Measurements from ENCODE around the gene FKBP15. TPM values are rescaled to one million over a fixed set of nuclear protein-coding genes. Genes with fewer than 3 reads are reported as not detected.

FKBP15 gene
- total and polyA plus RNA-seq, 4 experiments from 2014 or later: 1.9 to 34.9 (median 27.0) TPM

DNA sequence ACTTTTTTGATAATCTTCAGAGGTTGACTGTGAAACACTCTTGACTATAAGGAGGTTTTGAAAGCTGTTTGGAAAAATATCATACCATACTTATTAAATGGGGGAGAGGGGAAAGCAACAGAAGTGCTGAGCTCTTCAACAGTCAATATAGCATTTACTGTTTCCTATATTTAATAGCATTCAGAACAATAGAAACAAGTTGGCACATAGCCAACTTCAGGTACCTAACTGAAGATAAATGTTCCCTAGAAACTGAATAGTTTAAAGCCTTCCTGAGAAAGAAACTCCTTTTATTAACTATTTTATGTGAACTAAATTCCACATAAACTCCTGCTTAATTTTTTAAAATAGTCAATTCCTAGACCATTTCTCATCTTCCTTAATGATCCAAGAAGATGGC, 26.6 kb upstream of the FKBP15 start:
- no peaks in the 10 kb centered on the region for H3K27me3 Mint-ChIP-seq

DNA sequence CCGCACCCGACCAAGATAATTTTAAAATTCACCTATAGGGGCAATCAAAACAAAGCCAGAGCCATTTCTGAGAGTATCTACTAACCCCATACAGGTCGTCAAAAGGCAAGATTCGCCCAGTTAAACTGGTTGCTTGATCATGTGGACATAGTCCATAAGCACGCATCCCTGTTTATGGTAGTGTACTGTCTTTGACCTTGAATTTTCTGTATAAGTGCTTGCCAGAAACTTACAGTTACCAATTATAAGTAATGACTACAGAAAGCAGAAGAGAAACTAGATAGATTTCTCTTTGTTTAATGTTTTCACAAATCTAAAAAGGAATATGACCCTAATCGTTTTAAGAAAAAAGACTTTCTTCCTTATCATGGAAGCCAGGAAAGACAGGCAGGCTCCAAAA, 25.9 kb upstream of the FKBP15 start:
- Mint-ChIP-seq H3K36me3 (peaks cover 0 to 5% of the 10 kb centered on the region in 2 donors), H3K9me3 (peaks cover 0 to 6% (median under 1%) of the 10 kb centered on the region in 8 donors), H3K27ac (no peak overlapping the region), H3K4me1 (no peaks in the 10 kb centered on the region), H3K4me3 (no peak overlapping the region), H3K27me3 (no peaks in the 10 kb centered on the region)
- intact Hi-C loops (cut with micrococcal nuclease): no loop called here
- Histone ChIP-seq H3K4me3 (ENCODE audit: low read length in 2 of 2) (no peak overlapping the region), H3K36me3 (ENCODE audit: insufficient read depth, low read length) (no peaks in the 10 kb centered on the region), H3K4me1 (ENCODE audit: insufficient read depth, low read length) (no peaks in the 10 kb centered on the region), H3K9me3 (ENCODE audit: control insufficient read depth in 1 of 2, low read length in 2 of 2) (no peaks in the 10 kb centered on the region), H3K27ac (ENCODE audit: low read depth, low read length) (no peak overlapping the region), H3K27me3 (ENCODE audit: insufficient read depth, low read length) (no peaks in the 10 kb centered on the region)
- POLR2A ChIA-PET (ENCODE audit: partially characterized antibody): no interaction called here
- no peak for DNase-seq
- CTCF ChIA-PET (ENCODE audit: partially characterized antibody): interaction anchor here (0.6 kb wide), 1 partner anchor 129 kb away, joined by 4 read pairs; no protein-coding TSS in a partner anchor

More for the DNA sequence above, 26.6 kb upstream of the FKBP15 start:
- POLR2A ChIA-PET (ENCODE audit: partially characterized antibody): no interaction called here
- CTCF ChIA-PET (ENCODE audit: partially characterized antibody): interaction anchor here (0.6 kb wide), 1 partner anchor 128 kb away, joined by 4 read pairs; no protein-coding TSS in a partner anchor
- no peak overlapping the region for H3K4me3 Mint-ChIP-seq
- H3K27me3 ChIP-seq (ENCODE audit: insufficient read depth, low read length): no peaks in the 10 kb centered on the region
- H3K4me1 ChIP-seq (ENCODE audit: insufficient read depth, low read length): no peaks in the 10 kb centered on the region
- no peaks in the 10 kb centered on the region for H3K4me1 Mint-ChIP-seq
- peaks cover 0 to 6% (median under 1%) of the 10 kb centered on the region in 8 donors for H3K9me3 Mint-ChIP-seq
- H3K4me3 ChIP-seq (ENCODE audit: low read length in 2 of 2): no peak overlapping the region
- intact Hi-C loops (cut with micrococcal nuclease): no loop called here
- no peak overlapping the region for H3K27ac Mint-ChIP-seq
- H3K36me3 Mint-ChIP-seq: peaks cover 0 to 5% of the 10 kb centered on the region in 2 donors
- no peak overlapping the region for H3K27ac ChIP-seq (ENCODE audit: low read depth, low read length)
- no peaks in the 10 kb centered on the region for H3K36me3 ChIP-seq (ENCODE audit: insufficient read depth, low read length)
- no peaks in the 10 kb centered on the region for H3K9me3 ChIP-seq (ENCODE audit: control insufficient read depth in 1 of 2, low read length in 2 of 2)
- no peak for DNase-seq

DNA sequence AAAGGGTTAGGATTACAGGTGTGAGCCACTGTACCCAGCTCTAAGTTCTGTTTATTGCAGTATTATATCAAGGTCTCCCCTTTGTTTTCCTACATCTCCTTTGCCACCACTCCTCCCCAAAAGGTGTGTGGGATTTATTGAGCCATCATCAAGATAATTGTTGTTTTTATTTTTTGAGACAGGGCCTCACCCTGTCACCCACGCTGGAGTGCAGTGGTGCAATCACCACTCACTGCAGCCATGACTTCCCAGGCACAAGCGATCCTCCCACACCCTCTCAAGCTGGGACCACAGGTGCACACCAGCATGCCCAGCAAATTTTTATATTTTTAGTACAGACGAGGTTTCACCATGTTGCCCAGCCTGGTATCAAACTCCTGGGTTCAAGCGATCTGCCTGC, 24.8 kb upstream of the FKBP15 start:
- CTCF ChIA-PET (ENCODE audit: partially characterized antibody): no interaction called here
- H3K4me1 Mint-ChIP-seq: no peaks in the 10 kb centered on the region
- no peak for DNase-seq

GRCh38 chr9:113244556-113244955, 23.5 kb upstream of the FKBP15 start:
- intact Hi-C loops (cut with micrococcal nuclease): no loop called here
- Mint-ChIP-seq H3K27me3 (no peaks in the 10 kb centered on the region), H3K36me3 (peaks cover 0 to 5% of the 10 kb centered on the region in 2 donors), H3K27ac (peak overlapping the region in 1 of 7 donors; percentile 36), H3K9me3 (peaks cover 0 to 6% (median 0%) of the 10 kb centered on the region in 8 donors), H3K4me1 (no peaks in the 10 kb centered on the region), H3K4me3 (no peak overlapping the region)
- Histone ChIP-seq H3K4me1 (ENCODE audit: insufficient read depth, low read length) (no peaks in the 10 kb centered on the region), H3K27ac (ENCODE audit: low read depth, low read length) (no peak overlapping the region), H3K27me3 (ENCODE audit: insufficient read depth, low read length) (no peaks in the 10 kb centered on the region), H3K4me3 (ENCODE audit: low read length in 2 of 2) (no peak overlapping the region), H3K9me3 (ENCODE audit: control insufficient read depth in 1 of 2, low read length in 2 of 2) (no peaks in the 10 kb centered on the region), H3K36me3 (ENCODE audit: insufficient read depth, low read length) (no peaks in the 10 kb centered on the region)
- ChIA-PET CTCF (ENCODE audit: partially characterized antibody) (no interaction called here), POLR2A (ENCODE audit: partially characterized antibody) (no interaction called here)
- no peak for DNase-seq

More for the DNA sequence above, 24.8 kb upstream of the FKBP15 start:
- no peaks in the 10 kb centered on the region for H3K4me1 ChIP-seq (ENCODE audit: insufficient read depth, low read length)
- peak overlapping the region in 1 of 7 donors; percentile 68 for H3K27ac Mint-ChIP-seq
- H3K9me3 Mint-ChIP-seq: peaks cover 0 to 6% (median under 1%) of the 10 kb centered on the region in 8 donors
- no peaks in the 10 kb centered on the region for H3K27me3 ChIP-seq (ENCODE audit: insufficient read depth, low read length)
- no peak overlapping the region for H3K27ac ChIP-seq (ENCODE audit: low read depth, low read length)
- H3K36me3 Mint-ChIP-seq: peaks cover 0 to 5% of the 10 kb centered on the region in 2 donors
- no peaks in the 10 kb centered on the region for H3K36me3 ChIP-seq (ENCODE audit: insufficient read depth, low read length)
- H3K9me3 ChIP-seq (ENCODE audit: control insufficient read depth in 1 of 2, low read length in 2 of 2): no peaks in the 10 kb centered on the region
- H3K4me3 ChIP-seq (ENCODE audit: low read length in 2 of 2): no peak overlapping the region
- POLR2A ChIA-PET (ENCODE audit: partially characterized antibody): no interaction called here
- H3K27me3 Mint-ChIP-seq: no peaks in the 10 kb centered on the region
- intact Hi-C loops (cut with micrococcal nuclease): no loop called here
- no peak overlapping the region for H3K4me3 Mint-ChIP-seq

DNA sequence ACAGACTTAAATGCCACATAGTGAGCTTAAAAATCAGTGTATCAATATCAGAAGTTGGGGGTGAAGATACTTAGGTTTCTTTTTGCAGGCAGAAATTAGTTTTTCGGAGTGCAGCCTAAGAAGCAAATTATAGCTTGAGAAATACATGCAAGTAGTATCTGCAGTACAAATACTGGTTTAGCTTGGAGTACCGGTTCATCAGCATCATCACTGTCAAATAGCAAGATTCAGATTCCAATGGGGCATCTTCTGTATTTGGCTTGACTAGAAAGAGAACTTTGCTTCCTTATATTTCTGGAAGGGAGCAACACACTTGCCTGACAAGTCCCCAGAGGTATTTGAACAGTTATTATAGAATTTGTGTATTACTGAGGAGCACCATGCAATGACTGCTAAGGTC, 20.1 kb upstream of the FKBP15 start:
- intact Hi-C loops (cut with micrococcal nuclease): no loop called here
- no peaks in the 10 kb centered on the region for H3K36me3 Mint-ChIP-seq

GRCh38 chr9:113238859-113239232, 17.8 kb upstream of the FKBP15 start:
- no peaks in the 10 kb centered on the region for H3K9me3 ChIP-seq (ENCODE audit: control insufficient read depth in 1 of 2, low read length in 2 of 2)
- Mint-ChIP-seq H3K27ac (no peak overlapping the region), H3K4me3 (no peak overlapping the region), H3K36me3 (peaks cover 0 to 3% of the 10 kb centered on the region in 2 donors), H3K27me3 (no peaks in the 10 kb centered on the region), H3K4me1 (peaks cover 0 to 1% (median under 1%) of the 10 kb centered on the region in 4 donors), H3K9me3 (peaks cover 0 to 2% (median 0%) of the 10 kb centered on the region in 8 donors)
- ChIA-PET CTCF (ENCODE audit: partially characterized antibody) (no interaction called here), POLR2A (ENCODE audit: partially characterized antibody) (interaction anchor here (0.6 kb wide), 1 partner anchor 346 kb away, joined by 3 read pairs; no protein-coding TSS in a partner anchor)
- DNase-seq: no peak
- no peak overlapping the region for H3K27ac ChIP-seq (ENCODE audit: low read depth, low read length)
- H3K36me3 ChIP-seq (ENCODE audit: insufficient read depth, low read length): no peaks in the 10 kb centered on the region
- intact Hi-C loops (cut with micrococcal nuclease): no loop called here
- H3K4me3 ChIP-seq (ENCODE audit: low read length in 2 of 2): no peak overlapping the region
- H3K4me1 ChIP-seq (ENCODE audit: insufficient read depth, low read length): no peaks in the 10 kb centered on the region
- no peaks in the 10 kb centered on the region for H3K27me3 ChIP-seq (ENCODE audit: insufficient read depth, low read length)

More for the DNA sequence above, 20.1 kb upstream of the FKBP15 start:
- no peaks in the 10 kb centered on the region for H3K4me1 ChIP-seq (ENCODE audit: insufficient read depth, low read length)
- H3K9me3 ChIP-seq (ENCODE audit: control insufficient read depth in 1 of 2, low read length in 2 of 2): no peaks in the 10 kb centered on the region
- no peak overlapping the region for H3K4me3 ChIP-seq (ENCODE audit: low read length in 2 of 2)
- Mint-ChIP-seq H3K27me3 (no peaks in the 10 kb centered on the region), H3K9me3 (no peaks in the 10 kb centered on the region), H3K4me1 (no peaks in the 10 kb centered on the region), H3K4me3 (no peak overlapping the region), H3K27ac (peak overlapping the region in 1 of 7 donors; percentile 48)
- no peak overlapping the region for H3K27ac ChIP-seq (ENCODE audit: low read depth, low read length)
- CTCF ChIA-PET (ENCODE audit: partially characterized antibody): interaction anchor here (1.2 kb wide), 1 partner anchor 34 kb away, joined by 3 read pairs; no protein-coding TSS in a partner anchor
- DNase-seq: no peak
- POLR2A ChIA-PET (ENCODE audit: partially characterized antibody): no interaction called here
- H3K36me3 ChIP-seq (ENCODE audit: insufficient read depth, low read length): no peaks in the 10 kb centered on the region
- H3K27me3 ChIP-seq (ENCODE audit: insufficient read depth, low read length): no peaks in the 10 kb centered on the region

DNA sequence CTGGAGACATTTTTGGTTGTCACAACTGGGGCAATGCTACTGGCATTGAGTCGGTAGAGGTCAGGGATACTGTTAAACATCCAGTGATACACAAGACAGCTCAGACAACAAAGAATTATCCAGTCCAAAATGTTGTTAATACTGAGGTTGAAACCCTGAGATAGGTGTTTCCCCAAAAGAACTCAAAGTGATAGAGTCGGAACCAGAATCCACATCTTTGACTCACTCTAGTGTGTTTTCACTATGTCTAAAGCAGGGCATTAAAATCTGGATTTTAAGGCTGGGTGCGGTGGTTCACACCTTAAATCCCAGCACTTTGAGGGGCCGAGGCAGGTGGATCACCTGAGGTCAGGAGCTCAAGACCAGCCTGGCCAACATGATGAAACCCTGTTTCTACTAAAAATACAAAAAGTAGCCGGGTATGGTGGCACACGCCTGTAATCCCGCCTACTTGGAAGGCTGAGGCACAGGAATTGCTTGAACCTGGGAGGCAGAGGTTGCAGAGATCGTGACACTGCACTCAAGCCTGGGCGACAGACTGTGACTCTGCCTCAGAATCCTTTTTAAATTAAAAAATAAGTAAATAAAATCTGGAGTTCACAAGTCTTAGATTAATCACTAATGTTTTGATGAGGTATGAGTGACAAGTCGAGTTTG, 17.3 kb upstream of the FKBP15 start:
- no peak overlapping the region for H3K27ac ChIP-seq (ENCODE audit: low read depth, low read length)
- no peaks in the 10 kb centered on the region for H3K9me3 ChIP-seq (ENCODE audit: control insufficient read depth in 1 of 2, low read length in 2 of 2)
- H3K36me3 ChIP-seq (ENCODE audit: insufficient read depth, low read length): no peaks in the 10 kb centered on the region
- peaks cover 4% of the 10 kb centered on the region for H3K4me1 ChIP-seq (ENCODE audit: insufficient read depth, low read length)
- H3K4me3 ChIP-seq (ENCODE audit: low read length in 2 of 2): no peak overlapping the region
- no peaks in the 10 kb centered on the region for H3K27me3 ChIP-seq (ENCODE audit: insufficient read depth, low read length)
- no peak overlapping the region for H3K4me3 Mint-ChIP-seq
- H3K4me1 Mint-ChIP-seq: peaks cover under 1 to 6% (median 2%) of the 10 kb centered on the region in 4 donors
- POLR2A ChIA-PET (ENCODE audit: partially characterized antibody): no interaction called here
- intact Hi-C loops (cut with micrococcal nuclease): no loop called here
- CTCF ChIA-PET (ENCODE audit: partially characterized antibody): no interaction called here
- H3K36me3 Mint-ChIP-seq: peaks cover 0 to 3% of the 10 kb centered on the region in 2 donors
- H3K27ac Mint-ChIP-seq: no peak overlapping the region
- no peaks in the 10 kb centered on the region for H3K27me3 Mint-ChIP-seq
- H3K9me3 Mint-ChIP-seq: peaks cover 0 to 2% (median 0%) of the 10 kb centered on the region in 8 donors
- no peak for DNase-seq
